CD8-positive, alpha-beta memory T cell (primary cell): ENCODE measurements around the gene EDN1. TPM values are rescaled to one million over a fixed set of nuclear protein-coding genes. Genes with fewer than 3 reads are reported as not detected.

Experiments used
- CTCF ChIA-PET: fragments of 350-600 bp; sonication (Branson Sonifier 250); formaldehyde crosslinking; loops from one replicate; lab custom pipeline; 2021; ENCODE audit warnings: antibody characterized with exemption; lab: Charles Lee
- POLR2A ChIA-PET: fragments of 350-600 bp; sonication (Branson Sonifier 250); formaldehyde crosslinking; loops from one replicate; lab custom pipeline; 2021; ENCODE audit warnings: antibody characterized with exemption; lab: Charles Lee
- DNase-seq, 5 donors: peaks; one replicate each; pipeline versions ENCODE4 v3.0.0 to v3.0.0-alpha.2; 2020 to 2022; ENCODE audit warnings: mixed read lengths in 1 of 5
- H3K27ac ChIP-seq: one replicate; pipeline ENCODE4 v1.7.0; 2013; ENCODE audit warnings: low read depth, mild to moderate bottlenecking, low read length, moderate library complexity
- H3K27me3 ChIP-seq: 2 replicates; pipeline ENCODE4 v1.7.0; 2013; ENCODE audit warnings: low read length, mild to moderate bottlenecking; ENCODE audit not compliant: insufficient read depth, poor library complexity, severe bottlenecking
- H3K36me3 ChIP-seq: 2 replicates; pipeline ENCODE4 v1.7.0; 2013; ENCODE audit warnings: mild to moderate bottlenecking, low read length, moderate library complexity; ENCODE audit not compliant: insufficient read depth
- H3K4me1 ChIP-seq: 2 replicates; pipeline ENCODE4 v1.7.0; 2013; ENCODE audit warnings: mild to moderate bottlenecking, low read length, moderate library complexity; ENCODE audit not compliant: insufficient read depth
- H3K4me3 ChIP-seq: 2 replicates; pipeline ENCODE4 v1.7.0; 2013; ENCODE audit warnings: mild to moderate bottlenecking, low read length
- H3K9me3 ChIP-seq: 2 replicates; pipeline ENCODE4 v1.7.0; 2013; ENCODE audit warnings: mild to moderate bottlenecking, low read length
- H3K27ac Mint-ChIP-seq, 8 donors: one replicate each; pipeline ENCODE4 v1.8.0; 2020 to 2021; ENCODE audit warnings: mixed read lengths in 8 of 8, mild to moderate bottlenecking in 6 of 8, inconsistent platforms in 3 of 8, moderate library complexity in 3 of 8
- H3K27me3 Mint-ChIP-seq, 2 donors: one replicate each; pipeline ENCODE4 v1.8.0; 2020 to 2021; ENCODE audit warnings: mixed read lengths in 2 of 2, mild to moderate bottlenecking in 1 of 2, moderate library complexity in 1 of 2
- H3K36me3 Mint-ChIP-seq, 3 donors: one replicate each; pipeline ENCODE4 v1.8.0; 2020 to 2021; ENCODE audit warnings: mixed read lengths in 3 of 3, inconsistent platforms in 1 of 3, mild to moderate bottlenecking in 1 of 3
- H3K4me1 Mint-ChIP-seq, 3 donors: one replicate each; pipeline ENCODE4 v1.8.0; 2020 to 2021; ENCODE audit warnings: mixed read lengths in 3 of 3, inconsistent platforms in 1 of 3, mild to moderate bottlenecking in 1 of 3
- H3K4me3 Mint-ChIP-seq, 7 donors: one replicate each; pipeline ENCODE4 v1.8.0; 2020 to 2021; ENCODE audit warnings: mixed read lengths in 7 of 7, mild to moderate bottlenecking in 6 of 7, moderate library complexity in 4 of 7, inconsistent platforms in 2 of 7
- H3K9me3 Mint-ChIP-seq, 5 donors: one replicate each; pipeline ENCODE4 v1.8.0; 2020 to 2022; ENCODE audit warnings: mixed read lengths in 5 of 5, mild to moderate bottlenecking in 3 of 5, moderate library complexity in 2 of 5, inconsistent platforms in 1 of 5
- polyA plus RNA-seq: library from polyadenylated mRNA; unstranded; fragments of 300-500 nt; fragmentation: Illumina TruSeq; gene quantifications from one replicate; pipeline ENCODE4 v1.2.3, GENCODE V29; 2021
- total RNA-seq, 2 experiments: library from RNA; stranded (reverse); gene quantifications; one replicate each; pipeline ENCODE4 v1.2.3, GENCODE V29; 2021

EDN1 gene
- total and polyA plus RNA-seq, 3 experiments from 2014 or later, result 0.11 TPM; not detected in 2

- Histone ChIP-seq H3K36me3 (no peaks in the 10 kb centered on the region), H3K27me3 (peaks cover 3% of the 10 kb centered on the region), H3K9me3 (no peaks in the 10 kb centered on the region), H3K4me3 (no peak overlapping the region), H3K4me1 (no peaks in the 10 kb centered on the region), H3K27ac (no peak overlapping the region)
- Mint-ChIP-seq H3K4me1 (peaks cover 2 to 15% (median 14%) of the 10 kb centered on the region in 3 donors), H3K9me3 (peaks cover 0 to 16% (median 11%) of the 10 kb centered on the region in 5 donors), H3K27ac (no peak overlapping the region), H3K27me3 (peaks cover 8 to 32% of the 10 kb centered on the region in 2 donors), H3K4me3 (no peak overlapping the region), H3K36me3 (peaks cover 2 to 22% (median 3%) of the 10 kb centered on the region in 3 donors)
- no peak for DNase-seq
- ChIA-PET CTCF (interaction anchor here (1.7 kb wide), 1 partner anchor 15 kb away, joined by 3 read pairs; the partner anchor contains the start of gene EDN1), POLR2A (no interaction called here)
Observed at GRCh38 chr6:12275107-12275506, 15.1 kb upstream of the EDN1 start.

GRCh38 chr6:12276930-12277315 lies 13.2 kb upstream of the EDN1 start:
- no peak for DNase-seq
- Mint-ChIP-seq H3K4me3 (no peak overlapping the region), H3K9me3 (peaks cover 0 to 11% (median 7%) of the 10 kb centered on the region in 5 donors), H3K27me3 (peaks cover 8 to 39% of the 10 kb centered on the region in 2 donors), H3K36me3 (peaks cover 2 to 10% (median 3%) of the 10 kb centered on the region in 3 donors), H3K4me1 (peaks cover 0 to 6% (median 6%) of the 10 kb centered on the region in 3 donors), H3K27ac (no peak overlapping the region)
- no peaks in the 10 kb centered on the region for H3K27me3 ChIP-seq
- no peaks in the 10 kb centered on the region for H3K36me3 ChIP-seq
- no peak overlapping the region for H3K27ac ChIP-seq
- ChIA-PET CTCF (no interaction called here), POLR2A (no interaction called here)
- no peak overlapping the region for H3K4me3 ChIP-seq
- H3K4me1 ChIP-seq, result no peaks in the 10 kb centered on the region
- no peaks in the 10 kb centered on the region for H3K9me3 ChIP-seq

- H3K36me3 Mint-ChIP-seq, result peaks cover 0 to 7% (median 3%) of the 10 kb centered on the region in 3 donors
- ChIA-PET POLR2A (no interaction called here), CTCF (no interaction called here)
- Histone ChIP-seq H3K4me3 (no peak overlapping the region), H3K36me3 (no peaks in the 10 kb centered on the region), H3K27me3 (no peaks in the 10 kb centered on the region), H3K4me1 (no peaks in the 10 kb centered on the region), H3K9me3 (no peaks in the 10 kb centered on the region), H3K27ac (no peak overlapping the region)
- H3K4me1 Mint-ChIP-seq, result peaks cover 0 to 6% (median 6%) of the 10 kb centered on the region in 3 donors
- peaks cover 10 to 41% of the 10 kb centered on the region in 2 donors for H3K27me3 Mint-ChIP-seq
- peak overlapping the region in 1 of 8 donors; percentile 1 for H3K27ac Mint-ChIP-seq
- DNase-seq, result no peak
- peaks cover 0 to 9% (median 4%) of the 10 kb centered on the region in 5 donors for H3K9me3 Mint-ChIP-seq
- no peak overlapping the region for H3K4me3 Mint-ChIP-seq
Observed at GRCh38 chr6:12277386-12277785, 12.8 kb upstream of the EDN1 start.

GRCh38 chr6:12278915-12279314 lies 11.2 kb upstream of the EDN1 start:
- no peaks in the 10 kb centered on the region for H3K4me1 ChIP-seq
- Mint-ChIP-seq H3K9me3 (peaks cover 0 to under 1% (median 0%) of the 10 kb centered on the region in 5 donors), H3K27ac (no peak overlapping the region), H3K4me1 (peaks cover 0 to 6% (median 6%) of the 10 kb centered on the region in 3 donors), H3K4me3 (no peak overlapping the region), H3K36me3 (no peaks in the 10 kb centered on the region), H3K27me3 (peaks cover 5 to 47% of the 10 kb centered on the region in 2 donors)
- no peak for DNase-seq
- CTCF ChIA-PET, result interaction anchor here (1.0 kb wide), 1 partner anchor 21 kb away, joined by 4 read pairs; no protein-coding TSS in a partner anchor
- no peaks in the 10 kb centered on the region for H3K9me3 ChIP-seq
- no peak overlapping the region for H3K27ac ChIP-seq
- H3K36me3 ChIP-seq, result no peaks in the 10 kb centered on the region
- H3K4me3 ChIP-seq, result no peak overlapping the region
- POLR2A ChIA-PET, result no interaction called here
- no peaks in the 10 kb centered on the region for H3K27me3 ChIP-seq

GRCh38 chr6:12279322-12280091 lies 10.7 kb upstream of the EDN1 start:
- H3K27ac ChIP-seq, result no peak overlapping the region
- H3K4me3 ChIP-seq, result no peak overlapping the region
- H3K9me3 Mint-ChIP-seq, result no peaks in the 10 kb centered on the region
- H3K4me1 ChIP-seq, result no peaks in the 10 kb centered on the region
- no peak for DNase-seq
- no peak overlapping the region for H3K4me3 Mint-ChIP-seq
- H3K36me3 ChIP-seq, result no peaks in the 10 kb centered on the region
- no peak overlapping the region for H3K27ac Mint-ChIP-seq
- H3K36me3 Mint-ChIP-seq, result no peaks in the 10 kb centered on the region
- H3K27me3 Mint-ChIP-seq, result peaks cover 5 to 48% of the 10 kb centered on the region in 2 donors
- no peaks in the 10 kb centered on the region for H3K27me3 ChIP-seq
- peaks cover 0 to 6% (median 6%) of the 10 kb centered on the region in 3 donors for H3K4me1 Mint-ChIP-seq
- ChIA-PET POLR2A (no interaction called here), CTCF (interaction anchor here (1.0 kb wide), 1 partner anchor 21 kb away, joined by 4 read pairs; no protein-coding TSS in a partner anchor)
- no peaks in the 10 kb centered on the region for H3K9me3 ChIP-seq

- H3K27me3 ChIP-seq, result no peaks in the 10 kb centered on the region
- DNase-seq, result no peak
- Mint-ChIP-seq H3K9me3 (no peaks in the 10 kb centered on the region), H3K4me1 (peaks cover 0 to 6% (median 6%) of the 10 kb centered on the region in 3 donors), H3K36me3 (no peaks in the 10 kb centered on the region), H3K4me3 (no peak overlapping the region), H3K27me3 (peaks cover 5 to 43% of the 10 kb centered on the region in 2 donors), H3K27ac (no peak overlapping the region)
- H3K36me3 ChIP-seq, result no peaks in the 10 kb centered on the region
- POLR2A ChIA-PET, result no interaction called here
- H3K4me1 ChIP-seq, result no peaks in the 10 kb centered on the region
- no peaks in the 10 kb centered on the region for H3K9me3 ChIP-seq
- no peak overlapping the region for H3K4me3 ChIP-seq
- no peak overlapping the region for H3K27ac ChIP-seq
- CTCF ChIA-PET, result interaction anchor here (1.3 kb wide), 1 partner anchor 10 kb away, joined by 4 read pairs; the partner anchor contains the start of gene EDN1
Observed at GRCh38 chr6:12280458-12280857, 9.7 kb upstream of the EDN1 start.

- peaks cover 0 to 6% (median 6%) of the 10 kb centered on the region in 3 donors for H3K4me1 Mint-ChIP-seq
- DNase-seq, result no peak
- Histone ChIP-seq H3K4me1 (no peaks in the 10 kb centered on the region), H3K9me3 (no peaks in the 10 kb centered on the region), H3K27me3 (no peaks in the 10 kb centered on the region), H3K27ac (no peak overlapping the region), H3K4me3 (no peak overlapping the region), H3K36me3 (no peaks in the 10 kb centered on the region)
- no peaks in the 10 kb centered on the region for H3K9me3 Mint-ChIP-seq
- ChIA-PET CTCF (interaction anchor here (0.6 to 1.3 kb wide), 2 partner anchors 9 to 626 kb away, joined by 3 to 4 read pairs; partner anchors contain the start of gene EDN1), POLR2A (no interaction called here)
- no peaks in the 10 kb centered on the region for H3K36me3 Mint-ChIP-seq
- peaks cover 5 to 43% of the 10 kb centered on the region in 2 donors for H3K27me3 Mint-ChIP-seq
- no peak overlapping the region for H3K4me3 Mint-ChIP-seq
- H3K27ac Mint-ChIP-seq, result no peak overlapping the region
Observed at GRCh38 chr6:12280902-12281301, 9.3 kb upstream of the EDN1 start.

GRCh38 chr6:12283904-12284303 lies 6.3 kb upstream of the EDN1 start:
- Histone ChIP-seq H3K27ac (no peak overlapping the region), H3K4me3 (no peak overlapping the region), H3K36me3 (no peaks in the 10 kb centered on the region), H3K9me3 (no peaks in the 10 kb centered on the region), H3K4me1 (no peaks in the 10 kb centered on the region), H3K27me3 (no peaks in the 10 kb centered on the region)
- DNase-seq, result no peak
- CTCF ChIA-PET, result no interaction called here
- H3K27me3 Mint-ChIP-seq, result peaks cover 7 to 35% of the 10 kb centered on the region in 2 donors
- H3K4me1 Mint-ChIP-seq, result peaks cover 0 to 7% (median 6%) of the 10 kb centered on the region in 3 donors
- H3K36me3 Mint-ChIP-seq, result no peaks in the 10 kb centered on the region
- H3K9me3 Mint-ChIP-seq, result no peaks in the 10 kb centered on the region
- H3K4me3 Mint-ChIP-seq, result no peak overlapping the region
- H3K27ac Mint-ChIP-seq, result no peak overlapping the region
- POLR2A ChIA-PET, result no interaction called here
